Endothelial cell of umbilical vein (primary cell): ENCODE data around the gene ATP5F1B.

ENCODE experiments used
- EZH2 ChIP-seq: IDR thresholded peaks from 2 replicates; pipeline ENCODE4 v1.6.1; 2012; ENCODE audit warnings: borderline replicate concordance, low read depth, mild to moderate bottlenecking, moderate library complexity, low read length, inconsistent platforms; ENCODE audit not compliant: severe bottlenecking
- FOS ChIP-seq: IDR thresholded peaks from 2 replicates; pipeline ENCODE4 v1.6.1; 2011; ENCODE audit warnings: mild to moderate bottlenecking, low read length, moderate library complexity, borderline replicate concordance; ENCODE audit not compliant: insufficient read depth
- GATA2 ChIP-seq: IDR thresholded peaks from 2 replicates; pipeline ENCODE4 v1.7.0; 2011; ENCODE audit warnings: low read depth, mild to moderate bottlenecking, moderate library complexity, mixed read lengths, low read length; ENCODE audit not compliant: insufficient read length, insufficient read depth
- JUN ChIP-seq: IDR thresholded peaks from 2 replicates; pipeline ENCODE4 v1.6.1; 2011; ENCODE audit warnings: borderline replicate concordance, low read depth; ENCODE audit not compliant: insufficient read length, insufficient read depth
- MYC ChIP-seq: IDR thresholded peaks from one replicate; pipeline ENCODE4 v1.6.1; 2011; ENCODE audit warnings: mild to moderate bottlenecking, low read depth, low read length
- POLR2A ChIP-seq: IDR thresholded peaks from 2 replicates; pipeline ENCODE4 v1.6.1; 2012; ENCODE audit warnings: low read depth, mild to moderate bottlenecking, control low read depth, low read length
- POLR2AphosphoS5 ChIP-seq: IDR thresholded peaks from 2 replicates; pipeline ENCODE4 v1.6.1; 2012; ENCODE audit warnings: low read depth, mild to moderate bottlenecking, control low read depth, low read length, moderate library complexity; ENCODE audit not compliant: insufficient read depth
- TF ChIP-seq, protein P1 (sequence below), 2 donors: IDR thresholded peaks; 1 replicate in 1 of 2; 2 replicates in 1 of 2; pipeline ENCODE4 v1.5.1; 2011; ENCODE audit warnings: low read length in 2 of 2, mild to moderate bottlenecking in 2 of 2, moderate library complexity in 2 of 2, control low read depth in 1 of 2, inconsistent platforms in 1 of 2, low read depth in 1 of 2; ENCODE audit not compliant: insufficient read depth in 1 of 2; ENCODE audit errors: extremely low read depth in 1 of 2
- TF ChIP-seq, protein P2 (sequence below): IDR thresholded peaks from 2 replicates; pipeline ENCODE4 v1.6.1; 2011; ENCODE audit not compliant: insufficient read depth, insufficient read length

DNA sequence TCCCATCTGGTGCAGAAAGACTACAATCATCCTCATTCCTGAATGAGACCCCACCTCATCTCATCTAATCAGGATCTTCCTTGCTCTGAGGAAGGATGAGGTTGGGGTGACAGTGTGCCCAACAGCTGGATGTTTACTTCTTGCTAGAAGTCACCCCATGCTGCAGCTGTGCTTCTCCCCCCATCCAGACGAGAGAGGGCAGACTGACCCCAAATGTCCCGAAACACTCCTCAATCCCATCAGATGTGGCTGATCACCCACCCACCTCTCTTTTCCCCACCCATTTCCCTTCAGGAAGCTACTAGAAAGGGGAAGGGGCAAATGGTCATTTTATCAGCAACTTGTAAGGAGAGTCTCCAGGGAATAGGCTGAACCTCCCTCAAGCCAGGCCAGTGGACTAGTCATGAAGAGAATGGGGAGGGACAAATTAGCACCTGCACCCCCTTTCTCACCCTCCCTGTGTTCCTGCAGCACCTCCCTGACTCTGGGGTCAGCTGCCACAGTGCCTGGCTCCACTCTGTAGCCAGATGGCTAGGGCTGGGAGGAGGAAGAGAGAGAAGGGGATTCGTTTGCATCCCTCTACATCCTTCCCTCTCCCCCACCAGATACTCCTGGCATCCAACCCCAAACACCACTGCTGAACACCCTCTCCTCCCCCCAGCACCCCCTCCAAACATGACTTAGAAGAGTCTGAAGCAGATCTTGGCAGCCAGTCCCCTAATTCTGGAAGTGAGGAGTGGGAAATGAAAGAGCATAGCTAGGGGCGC lies 12.9 kb downstream of the ATP5F1B start:
- TF ChIP-seq, protein P1, sequence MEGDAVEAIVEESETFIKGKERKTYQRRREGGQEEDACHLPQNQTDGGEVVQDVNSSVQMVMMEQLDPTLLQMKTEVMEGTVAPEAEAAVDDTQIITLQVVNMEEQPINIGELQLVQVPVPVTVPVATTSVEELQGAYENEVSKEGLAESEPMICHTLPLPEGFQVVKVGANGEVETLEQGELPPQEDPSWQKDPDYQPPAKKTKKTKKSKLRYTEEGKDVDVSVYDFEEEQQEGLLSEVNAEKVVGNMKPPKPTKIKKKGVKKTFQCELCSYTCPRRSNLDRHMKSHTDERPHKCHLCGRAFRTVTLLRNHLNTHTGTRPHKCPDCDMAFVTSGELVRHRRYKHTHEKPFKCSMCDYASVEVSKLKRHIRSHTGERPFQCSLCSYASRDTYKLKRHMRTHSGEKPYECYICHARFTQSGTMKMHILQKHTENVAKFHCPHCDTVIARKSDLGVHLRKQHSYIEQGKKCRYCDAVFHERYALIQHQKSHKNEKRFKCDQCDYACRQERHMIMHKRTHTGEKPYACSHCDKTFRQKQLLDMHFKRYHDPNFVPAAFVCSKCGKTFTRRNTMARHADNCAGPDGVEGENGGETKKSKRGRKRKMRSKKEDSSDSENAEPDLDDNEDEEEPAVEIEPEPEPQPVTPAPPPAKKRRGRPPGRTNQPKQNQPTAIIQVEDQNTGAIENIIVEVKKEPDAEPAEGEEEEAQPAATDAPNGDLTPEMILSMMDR (IDR thresholded peaks at IDR 0.05; ENCODE audit: extremely low read depth in 1 of 2, insufficient read depth in 1 of 2, low read depth in 1 of 2, low read length in 2 of 2) = no peak
- TF ChIP-seq, protein P2, sequence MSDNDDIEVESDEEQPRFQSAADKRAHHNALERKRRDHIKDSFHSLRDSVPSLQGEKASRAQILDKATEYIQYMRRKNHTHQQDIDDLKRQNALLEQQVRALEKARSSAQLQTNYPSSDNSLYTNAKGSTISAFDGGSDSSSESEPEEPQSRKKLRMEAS = no peak
- TF ChIP-seq POLR2A (no peak), EZH2 (no peak), JUN (no peak), POLR2AphosphoS5 (no peak), FOS (no peak), MYC (no peak), GATA2 (no peak)
